Hepatocyte (in vitro differentiated cells): ENCODE results near the gene PTPN14.

ENCODE experiments used
- EZH2 ChIP-seq: fragments of 200-600 bp; sonication (generic); IDR thresholded peaks from 2 replicates; pipeline ENCODE4 v1.6.1; 2016; ENCODE audit warnings: antibody characterized with exemption, mild to moderate bottlenecking, borderline replicate concordance
- TF ChIP-seq, protein P1 (sequence below): fragments of 200-600 bp; sonication (generic); IDR thresholded peaks from 2 replicates; pipeline ENCODE4 v1.5.1; 2016; ENCODE audit warnings: antibody characterized with exemption, mild to moderate bottlenecking; ENCODE audit not compliant: poor library complexity

DNA sequence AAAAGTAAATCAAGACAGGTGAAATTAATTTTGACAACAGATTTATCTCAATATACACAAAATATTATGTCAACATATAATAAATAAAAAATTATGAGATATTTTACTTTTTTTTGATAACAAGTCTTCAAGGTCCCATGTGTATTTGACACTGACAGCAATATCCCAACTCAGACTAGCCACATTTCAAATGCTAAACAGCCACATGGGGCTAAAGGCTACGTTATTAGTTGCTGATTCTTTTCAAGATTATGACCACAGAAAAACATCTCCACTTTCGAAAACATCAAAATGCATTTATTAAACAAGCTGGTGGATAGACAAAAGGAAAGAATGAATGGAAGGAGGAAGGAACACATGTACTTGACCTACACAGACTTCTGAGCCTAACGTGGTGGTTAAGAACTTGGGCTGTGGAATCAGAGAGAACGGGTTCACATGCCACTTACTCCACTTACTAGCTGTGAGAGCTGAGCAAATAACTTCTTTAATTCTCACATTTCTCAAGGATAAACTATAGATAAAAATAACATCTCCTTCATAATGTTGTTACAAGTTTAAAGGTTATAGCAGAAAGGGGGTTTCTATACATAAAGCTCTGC, 13.4 kb downstream of the PTPN14 start:
- no peak for TF ChIP-seq EZH2
- TF ChIP-seq, protein P1, sequence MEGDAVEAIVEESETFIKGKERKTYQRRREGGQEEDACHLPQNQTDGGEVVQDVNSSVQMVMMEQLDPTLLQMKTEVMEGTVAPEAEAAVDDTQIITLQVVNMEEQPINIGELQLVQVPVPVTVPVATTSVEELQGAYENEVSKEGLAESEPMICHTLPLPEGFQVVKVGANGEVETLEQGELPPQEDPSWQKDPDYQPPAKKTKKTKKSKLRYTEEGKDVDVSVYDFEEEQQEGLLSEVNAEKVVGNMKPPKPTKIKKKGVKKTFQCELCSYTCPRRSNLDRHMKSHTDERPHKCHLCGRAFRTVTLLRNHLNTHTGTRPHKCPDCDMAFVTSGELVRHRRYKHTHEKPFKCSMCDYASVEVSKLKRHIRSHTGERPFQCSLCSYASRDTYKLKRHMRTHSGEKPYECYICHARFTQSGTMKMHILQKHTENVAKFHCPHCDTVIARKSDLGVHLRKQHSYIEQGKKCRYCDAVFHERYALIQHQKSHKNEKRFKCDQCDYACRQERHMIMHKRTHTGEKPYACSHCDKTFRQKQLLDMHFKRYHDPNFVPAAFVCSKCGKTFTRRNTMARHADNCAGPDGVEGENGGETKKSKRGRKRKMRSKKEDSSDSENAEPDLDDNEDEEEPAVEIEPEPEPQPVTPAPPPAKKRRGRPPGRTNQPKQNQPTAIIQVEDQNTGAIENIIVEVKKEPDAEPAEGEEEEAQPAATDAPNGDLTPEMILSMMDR = no peak
